HEK293T (cell line): ENCODE results near the gene PRPSAP2.

Source experiments
- ARNT ChIP-seq: fragments of 450-650 bp; IDR thresholded peaks from 2 replicates; pipeline ENCODE4 v1.6.1; 2017; ENCODE audit warnings: mild to moderate bottlenecking
- BHLHE40 ChIP-seq: fragments of 450-650 bp; IDR thresholded peaks from 2 replicates; pipeline ENCODE4 v1.6.1; 2016; ENCODE audit warnings: mild to moderate bottlenecking, moderate library complexity, borderline replicate concordance
- ELF4 ChIP-seq: fragments of 450-650 bp; IDR thresholded peaks from 2 replicates; pipeline ENCODE4 v1.6.1; 2017; ENCODE audit warnings: antibody characterized with exemption
- FOXA1 ChIP-seq: fragments of 450-650 bp; IDR thresholded peaks from 2 replicates; pipeline ENCODE4 v1.6.1; 2016; ENCODE audit warnings: mild to moderate bottlenecking
- FOXK2 ChIP-seq: fragments of 450-650 bp; IDR thresholded peaks from 2 replicates; pipeline ENCODE4 v1.6.1; 2016; ENCODE audit warnings: mild to moderate bottlenecking
- FOXM1 ChIP-seq: fragments of 450-650 bp; IDR thresholded peaks from 2 replicates; pipeline ENCODE4 v1.6.1; 2017; ENCODE audit warnings: mild to moderate bottlenecking, borderline replicate concordance
- HDGF ChIP-seq: fragments of 450-650 bp; IDR thresholded peaks from 2 replicates; pipeline ENCODE4 v1.6.1; 2017; ENCODE audit warnings: antibody characterized with exemption, borderline replicate concordance
- L3MBTL2 ChIP-seq: fragments of 450-650 bp; conservative IDR thresholded peaks from 2 replicates; pipeline ENCODE4 v1.6.1; 2016; ENCODE audit warnings: mild to moderate bottlenecking
- LEF1 ChIP-seq: fragments of 450-650 bp; IDR thresholded peaks from 2 replicates; pipeline ENCODE4 v1.6.1; 2017; ENCODE audit warnings: mild to moderate bottlenecking, borderline replicate concordance
- NFRKB ChIP-seq: fragments of 450-650 bp; IDR thresholded peaks from 2 replicates; pipeline ENCODE4 v1.6.1; 2016; ENCODE audit warnings: mild to moderate bottlenecking, moderate library complexity
- SP1 ChIP-seq: fragments of 450-650 bp; IDR thresholded peaks from 2 replicates; pipeline ENCODE4 v1.6.1; 2017
- TARDBP ChIP-seq: fragments of 450-650 bp; IDR thresholded peaks from 2 replicates; pipeline ENCODE4 v1.6.1; 2016
- ZNF384 ChIP-seq: fragments of 450-650 bp; IDR thresholded peaks from 2 replicates; pipeline ENCODE4 v1.6.1; 2016

GRCh38 chr17:18946536-18946935 is 88.6 kb downstream of the PRPSAP2 start:
- TF ChIP-seq FOXM1 (no peak), BHLHE40 (no peak), FOXA1 (no peak), L3MBTL2 (no peak), ELF4 (no peak), FOXK2 (no peak), ZNF384 (no peak), HDGF (no peak), LEF1 (no peak), SP1 (no peak), TARDBP (no peak), NFRKB (no peak), ARNT (no peak)
